SK-N-SH (cell line): ENCODE measurements around the gene ITGB5. TPM values are rescaled to one million over a fixed set of nuclear protein-coding genes. Genes with fewer than 3 reads are reported as not detected.

Experiments
- CTCF ChIA-PET: fragments of 300-600, 350-600 bp; formaldehyde crosslinking; extraction: SDS; loops from one replicate; lab custom pipeline; 2021; lab: Yijun Ruan, JAX
- POLR2A ChIA-PET: fragments of 350-600 bp; sonication (Branson Sonifier 250); formaldehyde crosslinking; extraction: SDS; loops from one replicate; lab custom pipeline; 2020; ENCODE audit warnings: antibody characterized with exemption, inconsistent platforms; lab: Yijun Ruan, JAX
- DNase-seq: peaks from one replicate; pipeline ENCODE4 v3.0.0; 2012
- H2AFZ ChIP-seq: fragments of 200-600 bp; sonication (generic); 2 replicates; pipeline ENCODE4 v1.8.1; 2016; ENCODE audit warnings: antibody characterized with exemption, mild to moderate bottlenecking, low read depth
- H3F3A ChIP-seq: fragments of 200-600 bp; sonication (generic); replicated peaks from 2 replicates; pipeline ENCODE3; 2016; ENCODE audit warnings: antibody characterized with exemption, mild to moderate bottlenecking; ENCODE audit not compliant: insufficient read depth
- H3K27ac ChIP-seq, 2 experiments: fragments of 200-500 bp in 1 of 2; fragments of 200-600 bp in 1 of 2; sonication (Bioruptor generic) in 1 of 2; sonication (generic), shearing (Covaris generic) in 1 of 2; 2 replicates each; pipeline versions ENCODE4 v1.5.1 to v1.6.1; 2014 to 2016; ENCODE audit warnings: low read depth in 2 of 2, inconsistent platforms in 1 of 2, low read length in 1 of 2, mild to moderate bottlenecking in 1 of 2, mixed read lengths in 1 of 2
- H3K27me3 ChIP-seq: fragments of 200-600 bp; sonication (generic), shearing (Covaris generic); 2 replicates; pipeline ENCODE4 v1.6.1; 2016; ENCODE audit warnings: mixed run types; ENCODE audit not compliant: insufficient read depth
- H3K36me3 ChIP-seq, 2 experiments: fragments of 200-500 bp in 1 of 2; fragments of 200-600 bp in 1 of 2; sonication (Bioruptor generic) in 1 of 2; sonication (generic) in 1 of 2; replicated peaks in 1 of 2; 2 replicates each; pipeline versions ENCODE3 to v1.5.1; 2014 to 2016; ENCODE audit warnings: low read length in 1 of 2, mild to moderate bottlenecking in 1 of 2; ENCODE audit not compliant: insufficient read depth in 2 of 2, control insufficient read depth in 1 of 2
- H3K4me1 ChIP-seq, 2 experiments: fragments of 200-500 bp in 1 of 2; fragments of 200-600 bp in 1 of 2; sonication (Bioruptor generic) in 1 of 2; sonication (generic), shearing (Covaris generic) in 1 of 2; 2 replicates each; pipeline versions ENCODE4 v1.5.1 to v1.6.1; 2014 to 2016; ENCODE audit warnings: low read depth in 1 of 2, low read length in 1 of 2, mixed run types in 1 of 2; ENCODE audit not compliant: insufficient read depth in 2 of 2, control insufficient read depth in 1 of 2
- H3K4me2 ChIP-seq: fragments of 200-600 bp; sonication (generic), shearing (Covaris generic); 2 replicates; pipeline ENCODE4 v1.6.1; 2017; ENCODE audit warnings: mixed run types
- H3K4me3 ChIP-seq, 2 experiments: fragments of 200-500 bp in 1 of 2; fragments of 200-600 bp in 1 of 2; sonication (Bioruptor generic) in 1 of 2; sonication (generic), shearing (Covaris generic) in 1 of 2; 2 replicates each; pipeline versions ENCODE4 v1.5.1 to v1.8.1; 2014 to 2016; ENCODE audit warnings: low read depth in 2 of 2, inconsistent platforms in 1 of 2, low read length in 1 of 2, mild to moderate bottlenecking in 1 of 2, mixed read lengths in 1 of 2, moderate library complexity in 1 of 2
- H3K79me2 ChIP-seq: fragments of 200-600 bp; sonication (generic); 2 replicates; pipeline ENCODE4 v1.8.1; 2017; ENCODE audit warnings: mild to moderate bottlenecking; ENCODE audit not compliant: insufficient read depth
- H3K9ac ChIP-seq: fragments of 200-600 bp; sonication (generic); 2 replicates; pipeline ENCODE4 v1.6.1; 2017; ENCODE audit warnings: mixed run types
- H3K9me2 ChIP-seq: fragments of 200-600 bp; sonication (generic); 2 replicates; pipeline ENCODE4 v1.6.1; 2017; ENCODE audit warnings: mixed run types
- H3K9me3 ChIP-seq: fragments of 200-600 bp; sonication (generic); 2 replicates; pipeline ENCODE4 v1.6.1; 2017; ENCODE audit warnings: mixed run types, mild to moderate bottlenecking, moderate library complexity
- H4K20me1 ChIP-seq: fragments of 200-600 bp; sonication (generic); 2 replicates; pipeline ENCODE4 v1.6.1; 2017; ENCODE audit warnings: mild to moderate bottlenecking, mixed run types; ENCODE audit not compliant: insufficient read depth
- CHD2 ChIP-seq: fragments of 150-350 bp; IDR thresholded peaks from 2 replicates; pipeline ENCODE4 v1.6.1; 2018; ENCODE audit warnings: low read length; ENCODE audit not compliant: partially characterized antibody
- CTCF ChIP-seq: fragments of 200-600 bp; sonication (generic); IDR thresholded peaks from 2 replicates; pipeline ENCODE4 v1.6.1; 2017; ENCODE audit warnings: antibody characterized with exemption, mild to moderate bottlenecking, moderate library complexity
- ELF1 ChIP-seq: IDR thresholded peaks from 2 replicates; pipeline ENCODE4 v1.4.0; 2012
- FOSL2 ChIP-seq: IDR thresholded peaks from 2 replicates; pipeline ENCODE4 v1.4.0; 2012; ENCODE audit warnings: low read depth, mild to moderate bottlenecking, moderate library complexity, borderline replicate concordance
- FOXJ3 ChIP-seq: sonication (generic); formaldehyde crosslinking; IDR thresholded peaks from 2 replicates; pipeline ENCODE4 v1.5.1; 2020; ENCODE audit warnings: mild to moderate bottlenecking, missing genetic modification reagents
- FOXM1 ChIP-seq: IDR thresholded peaks from 2 replicates; pipeline ENCODE4 v1.4.0; 2012; ENCODE audit warnings: low read depth, mild to moderate bottlenecking
- GABPA ChIP-seq: IDR thresholded peaks from 2 replicates; pipeline ENCODE4 v1.4.0; 2012; ENCODE audit warnings: low read depth, mild to moderate bottlenecking
- GATA2 ChIP-seq: sonication (generic); formaldehyde crosslinking; IDR thresholded peaks from 2 replicates; pipeline ENCODE4 v1.5.0; 2020; ENCODE audit warnings: mild to moderate bottlenecking, missing genetic modification reagents
- MAX ChIP-seq: IDR thresholded peaks from 2 replicates; pipeline ENCODE4 v1.4.0; 2012; ENCODE audit warnings: low read depth
- NRF1 ChIP-seq: IDR thresholded peaks from 2 replicates; pipeline ENCODE4 v1.6.1; 2012; ENCODE audit warnings: low read depth, mild to moderate bottlenecking, low read length
- PBX3 ChIP-seq: IDR thresholded peaks from 2 replicates; pipeline ENCODE4; 2012
- RCOR1 ChIP-seq: fragments of 150-350 bp; IDR thresholded peaks from 2 replicates; pipeline ENCODE4 v1.6.1; 2017; ENCODE audit warnings: antibody characterized with exemption, low read length
- RFX5 ChIP-seq: IDR thresholded peaks from 2 replicates; pipeline ENCODE4 v1.6.1; 2012; ENCODE audit warnings: mild to moderate bottlenecking, improper control_type of control experiment, low read length
- SIN3A ChIP-seq: IDR thresholded peaks from 2 replicates; pipeline ENCODE4 v1.6.1; 2012; ENCODE audit warnings: low read depth, mild to moderate bottlenecking, low read length, moderate library complexity, borderline replicate concordance
- TCF12 ChIP-seq: IDR thresholded peaks from 2 replicates; pipeline ENCODE4 v1.4.0; 2012
- TEAD4 ChIP-seq: IDR thresholded peaks from 2 replicates; pipeline ENCODE4 v1.4.0; 2012; ENCODE audit warnings: mild to moderate bottlenecking, borderline replicate concordance; ENCODE audit not compliant: insufficient read depth
- USF1 ChIP-seq: IDR thresholded peaks from 2 replicates; pipeline ENCODE4 v1.4.0; 2012; ENCODE audit warnings: low read depth, borderline replicate concordance
- USF2 ChIP-seq: fragments of 150-350 bp; IDR thresholded peaks from 2 replicates; pipeline ENCODE4 v1.6.1; 2017; ENCODE audit warnings: antibody characterized with exemption, low read length, low read depth, borderline replicate concordance
- WGBS: methylation state at CpG from one replicate; pipeline ENCODE4 v1.1.6; 2017; ENCODE audit warnings: low lambda C conversion rate; 5-methylcytosine and 5-hydroxymethylcytosine counted together
- polyA plus RNA-seq, 3 experiments: library from polyadenylated mRNA; depleted of rRNA; stranded (reverse); fragments of >200 nt; gene quantifications; 2 replicates each; pipeline ENCODE4 v1.2.3, GENCODE V29; 2012

Gene ITGB5
- polyA plus RNA-seq, 1 of the 3 experiments (the other 2 are of a cell fraction): 481 TPM

GRCh38 chr3:124722589-124722988 lies 164.6 kb downstream of the ITGB5 start:
- WGBS: 86% methylated on average over 2 of the region's 2 CpGs
- Histone ChIP-seq H3F3A (no peaks in the 10 kb centered on the region), H3K36me3 (peaks cover 3 to 20% of the 10 kb centered on the region in 2 experiments), H3K4me1 (no peaks in the 10 kb centered on the region; a peak in 1 of 4 replicates), H4K20me1 (no peaks in the 10 kb centered on the region), H2AFZ (no peak overlapping the region), H3K79me2 (no peaks in the 10 kb centered on the region), H3K9ac (no peak overlapping the region), H3K9me3 (no peaks in the 10 kb centered on the region), H3K4me2 (no peak overlapping the region), H3K27me3 (no peaks in the 10 kb centered on the region), H3K4me3 (no peak overlapping the region), H3K9me2 (no peaks in the 10 kb centered on the region), H3K27ac (no peak overlapping the region)
- CTCF ChIA-PET: interaction anchor here (0.5 to 2.7 kb wide), 4 partner anchors 34 to 255 kb away, joined by 3 to 11 read pairs (median 5); no protein-coding TSS in a partner anchor
- TF ChIP-seq PBX3 (no peak), FOXM1 (no peak), USF2 (no peak), NRF1 (no peak), RFX5 (no peak), MAX (no peak), CTCF (no peak), TEAD4 (no peak), SIN3A (no peak)
- DNase-seq: no peak
- POLR2A ChIA-PET: no interaction called here

- Histone ChIP-seq H3K36me3 (peaks cover 4 to 11% of the 10 kb centered on the region in 2 experiments), H3K9me3 (no peaks in the 10 kb centered on the region), H3K9me2 (no peaks in the 10 kb centered on the region), H3K27ac (no peak overlapping the region), H2AFZ (no peak overlapping the region), H3F3A (peaks cover 6% of the 10 kb centered on the region), H3K9ac (no peak overlapping the region), H3K4me3 (no peak overlapping the region), H3K4me2 (no peak overlapping the region), H4K20me1 (no peaks in the 10 kb centered on the region), H3K79me2 (no peaks in the 10 kb centered on the region), H3K4me1 (no peaks in the 10 kb centered on the region), H3K27me3 (no peaks in the 10 kb centered on the region)
- POLR2A ChIA-PET: no interaction called here
- WGBS: 69% methylated on average over 11 of the region's 11 CpGs
- no peak for DNase-seq
- CTCF ChIA-PET: interaction anchor here (1.4 kb wide), 1 partner anchor 155 kb away, joined by 3 read pairs; no protein-coding TSS in a partner anchor
- TF ChIP-seq TCF12 (no peak), USF1 (no peak), RCOR1 (no peak), PBX3 (no peak), GATA2 (CRISPR knock-in tag) (no peak), FOXJ3 (CRISPR knock-in tag) (no peak), NRF1 (no peak), GABPA (no peak), SIN3A (no peak), FOSL2 (no peak), ELF1 (no peak), CTCF (no peak), RFX5 (no peak), CHD2 (no peak)
These were observed 172.8 kb downstream of the ITGB5 start for GRCh38 chr3:124714223-124714853.
